Astrocyte (in vitro differentiated cells and primary cell): ENCODE data around the gene CASKIN1. TPM values are rescaled to one million over a fixed set of nuclear protein-coding genes. Genes with fewer than 3 reads are reported as not detected.

Experiments
- DNase-seq: peaks from one replicate; pipeline ENCODE4 v3.0.0-alpha.2; 2010; ENCODE audit warnings: low read depth
- FAIRE-seq: peaks from 2 replicates; lab custom pipeline; 2011; peaks lifted over from hg19 to GRCh38; lab: Jason Lieb, UNC
- H2AFZ ChIP-seq: 2 replicates; pipeline ENCODE4 v1.6.0; 2012; ENCODE audit warnings: low read depth, low read length, inconsistent platforms
- H3K27ac ChIP-seq: 2 replicates; pipeline ENCODE4 v1.5.1; 2011; ENCODE audit warnings: low read depth, low read length, inconsistent platforms
- H3K27me3 ChIP-seq: 2 replicates; pipeline ENCODE4 v1.6.0; 2011; ENCODE audit warnings: low read length, inconsistent platforms; ENCODE audit not compliant: insufficient read depth
- H3K36me3 ChIP-seq: 2 replicates; pipeline ENCODE4 v1.5.1; 2011; ENCODE audit warnings: low read length, inconsistent platforms; ENCODE audit not compliant: insufficient read depth
- H3K4me1 ChIP-seq: 2 replicates; pipeline ENCODE4 v1.5.1; 2011; ENCODE audit warnings: low read length, inconsistent platforms; ENCODE audit not compliant: insufficient read depth
- H3K4me2 ChIP-seq: 2 replicates; pipeline ENCODE4 v1.6.0; 2012; ENCODE audit warnings: low read length, inconsistent platforms
- H3K4me3 ChIP-seq: 2 replicates; pipeline ENCODE4 v1.5.1; 2011; ENCODE audit warnings: low read depth, mild to moderate bottlenecking, low read length, inconsistent platforms; ENCODE audit not compliant: insufficient read depth
- H3K79me2 ChIP-seq: 2 replicates; pipeline ENCODE4 v1.6.0; 2012; ENCODE audit warnings: mild to moderate bottlenecking, low read length, inconsistent platforms; ENCODE audit not compliant: insufficient read depth
- H3K9ac ChIP-seq: 2 replicates; pipeline ENCODE4 v1.6.0; 2012; ENCODE audit warnings: mild to moderate bottlenecking, low read length, inconsistent platforms
- H3K9me3 ChIP-seq: 2 replicates; pipeline ENCODE4 v1.5.1; 2012; ENCODE audit warnings: low read depth, mild to moderate bottlenecking, low read length, inconsistent platforms; ENCODE audit not compliant: insufficient read depth
- H4K20me1 ChIP-seq: 2 replicates; pipeline ENCODE4 v1.6.0; 2012; ENCODE audit warnings: low read length, inconsistent platforms; ENCODE audit not compliant: insufficient read depth
- H3K27ac Mint-ChIP-seq: one replicate; pipeline ENCODE4 v1.8.0; 2021; ENCODE audit warnings: mild to moderate bottlenecking, mixed read lengths; ENCODE audit not compliant: unreplicated experiment
- H3K27me3 Mint-ChIP-seq: one replicate; pipeline ENCODE4 v1.8.0; 2021; ENCODE audit warnings: low read depth, mixed read lengths; ENCODE audit not compliant: unreplicated experiment
- H3K36me3 Mint-ChIP-seq: one replicate; pipeline ENCODE4 v1.8.0; 2021; ENCODE audit warnings: low read depth, mixed read lengths; ENCODE audit not compliant: unreplicated experiment
- H3K4me1 Mint-ChIP-seq: one replicate; pipeline ENCODE4 v1.8.0; 2021; ENCODE audit warnings: low read depth, mixed read lengths; ENCODE audit not compliant: unreplicated experiment
- H3K4me3 Mint-ChIP-seq: one replicate; pipeline ENCODE4 v1.8.0; 2021; ENCODE audit warnings: mild to moderate bottlenecking, moderate library complexity, mixed read lengths; ENCODE audit not compliant: unreplicated experiment
- H3K9me3 Mint-ChIP-seq: one replicate; pipeline ENCODE4 v1.8.0; 2021; ENCODE audit warnings: mild to moderate bottlenecking, mixed read lengths; ENCODE audit not compliant: unreplicated experiment
- CTCF ChIP-seq: IDR thresholded peaks from 2 replicates; pipeline ENCODE4 v1.5.1; 2011; ENCODE audit warnings: low read depth, mild to moderate bottlenecking, inconsistent platforms, low read length, moderate library complexity; ENCODE audit not compliant: insufficient read depth
- EZH2 ChIP-seq: IDR thresholded peaks from 2 replicates; pipeline ENCODE4 v1.6.1; 2012; ENCODE audit warnings: mild to moderate bottlenecking, low read length, inconsistent platforms; ENCODE audit not compliant: insufficient read depth
- total RNA-seq: library from RNA; stranded (reverse); gene quantifications from 2 replicates; pipeline ENCODE4 v1.2.1, GENCODE V29; 2021

CASKIN1 gene
- total RNA-seq, 1 donor from 2014 or later = 0.66 TPM

DNA sequence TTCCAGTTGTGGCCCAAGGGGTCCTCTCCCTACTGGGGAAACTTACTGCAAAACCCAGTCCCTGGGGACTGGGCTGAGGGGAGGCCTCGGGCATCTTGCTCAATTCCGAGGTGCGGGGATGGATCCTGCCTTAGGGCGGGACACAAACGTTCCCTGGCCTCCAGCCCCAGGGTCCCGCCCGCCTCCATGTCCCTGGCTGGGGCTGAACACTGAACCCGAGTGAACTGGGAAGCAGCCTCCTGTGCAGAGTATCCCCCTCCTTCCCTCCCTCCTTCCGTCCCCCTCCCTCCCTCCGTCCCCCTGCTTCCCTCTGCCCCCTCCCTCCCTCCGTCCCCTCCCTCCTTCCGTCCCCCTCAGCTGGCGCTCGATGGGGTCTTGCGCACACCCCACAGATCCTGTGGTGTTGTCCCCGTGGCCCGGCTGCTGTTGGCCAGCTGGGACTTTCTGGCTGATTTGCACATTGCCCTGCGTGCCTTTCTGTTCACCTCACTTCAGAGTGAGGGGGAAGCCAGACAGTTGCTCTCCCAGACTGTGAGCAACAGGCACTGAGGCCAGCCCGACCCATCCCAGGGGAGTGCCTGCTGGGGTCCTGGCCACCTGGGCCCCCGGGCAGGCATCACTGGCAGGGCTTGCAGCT lies 35.4 kb downstream of the CASKIN1 start:
- H3K36me3 ChIP-seq = peaks cover 2% of the 10 kb centered on the region
- H3K4me1 ChIP-seq = peaks cover 50% of the 10 kb centered on the region
- no peaks in the 10 kb centered on the region for H3K27me3 Mint-ChIP-seq
- peak overlapping the region; percentile 52 for H3K9ac ChIP-seq
- DNase-seq (peak; percentile 52), FAIRE-seq (no peak)
- no peak overlapping the region for H3K4me3 ChIP-seq
- H3K36me3 Mint-ChIP-seq = no peaks in the 10 kb centered on the region
- H3K4me3 Mint-ChIP-seq = no peak overlapping the region
- no peaks in the 10 kb centered on the region for H3K9me3 ChIP-seq
- peaks cover 94% of the 10 kb centered on the region for H3K79me2 ChIP-seq
- H2AFZ ChIP-seq = no peak overlapping the region
- no peaks in the 10 kb centered on the region for H3K9me3 Mint-ChIP-seq
- TF ChIP-seq CTCF (no peak), EZH2 (no peak)
- H3K4me1 Mint-ChIP-seq = peaks cover 19% of the 10 kb centered on the region
- peak overlapping the region; percentile 57 for H3K4me2 ChIP-seq
- peak overlapping the region; percentile 42 for H3K27ac ChIP-seq
- no peak overlapping the region for H3K27ac Mint-ChIP-seq
- H3K27me3 ChIP-seq = no peaks in the 10 kb centered on the region
- H4K20me1 ChIP-seq = peaks cover 85% of the 10 kb centered on the region

- FAIRE-seq (no peak), DNase-seq (peak; percentile 72)
- H3K27me3 ChIP-seq = no peaks in the 10 kb centered on the region
- no peaks in the 10 kb centered on the region for H3K9me3 ChIP-seq
- H3K4me1 ChIP-seq = peaks cover 50% of the 10 kb centered on the region
- peaks cover 92% of the 10 kb centered on the region for H3K79me2 ChIP-seq
- peaks cover 87% of the 10 kb centered on the region for H4K20me1 ChIP-seq
- peak overlapping the region; percentile 62 for H3K27ac ChIP-seq
- H2AFZ ChIP-seq = no peak overlapping the region
- peak overlapping the region; percentile 92 for H3K4me2 ChIP-seq
- no peak overlapping the region for H3K4me3 ChIP-seq
- H3K27me3 Mint-ChIP-seq = no peaks in the 10 kb centered on the region
- peaks cover 3% of the 10 kb centered on the region for H3K36me3 Mint-ChIP-seq
- peak overlapping the region; percentile 69 for H3K9ac ChIP-seq
- no peaks in the 10 kb centered on the region for H3K36me3 ChIP-seq
- H3K4me1 Mint-ChIP-seq = peaks cover 19% of the 10 kb centered on the region
- H3K4me3 Mint-ChIP-seq = no peak overlapping the region
- H3K27ac Mint-ChIP-seq = no peak overlapping the region
- no peak for TF ChIP-seq EZH2
- no peak for TF ChIP-seq CTCF
- H3K9me3 Mint-ChIP-seq = no peaks in the 10 kb centered on the region
Measured at GRCh38 chr16:2159175-2159838, 37.1 kb downstream of the CASKIN1 start.

DNA sequence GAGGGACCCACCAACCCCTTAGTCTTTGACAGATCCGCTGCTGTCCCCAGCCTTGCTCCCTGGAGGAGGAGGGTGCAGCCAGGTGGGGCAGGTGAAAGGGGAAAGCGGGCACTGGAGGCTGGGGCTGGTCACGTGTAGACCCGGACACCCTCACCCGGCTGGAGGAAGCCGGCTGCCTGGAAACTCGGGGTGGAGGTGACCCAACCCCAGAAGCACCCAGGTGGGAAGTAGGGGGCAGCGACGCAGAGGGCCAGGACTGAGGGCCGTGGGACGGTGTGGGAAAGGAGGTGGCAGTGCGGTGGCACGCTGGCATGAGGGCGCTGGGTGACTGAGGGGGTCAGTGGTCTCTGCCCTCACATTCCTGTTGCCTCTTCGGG lies 38.2 kb downstream of the CASKIN1 start:
- Histone ChIP-seq H3K4me3 (no peak overlapping the region), H3K27me3 (no peaks in the 10 kb centered on the region), H3K79me2 (peaks cover 92% of the 10 kb centered on the region), H3K27ac (no peak overlapping the region), H3K9ac (peak overlapping the region; percentile 93), H3K36me3 (peaks cover 7% of the 10 kb centered on the region), H3K9me3 (no peaks in the 10 kb centered on the region), H2AFZ (no peak overlapping the region), H3K4me2 (peak overlapping the region; percentile 92), H4K20me1 (peaks cover 89% of the 10 kb centered on the region), H3K4me1 (peaks cover 56% of the 10 kb centered on the region)
- Mint-ChIP-seq H3K4me1 (peaks cover 18% of the 10 kb centered on the region), H3K36me3 (peaks cover 8% of the 10 kb centered on the region), H3K27ac (peak overlapping the region; percentile 18), H3K4me3 (no peak overlapping the region), H3K27me3 (no peaks in the 10 kb centered on the region), H3K9me3 (no peaks in the 10 kb centered on the region)
- no peak for DNase-seq
- no peak for FAIRE-seq
- no peak for TF ChIP-seq EZH2
- no peak for TF ChIP-seq CTCF
